ENCODE data around the gene KIT. TPM values are rescaled to one million over a fixed set of nuclear protein-coding genes. Genes with fewer than 3 reads are reported as not detected.

KIT gene
- total and polyA plus RNA-seq, 2 donors (not counting 1 experiment from before 2014, with no cell fraction given): 0.50 to 19.9 TPM

DNA sequence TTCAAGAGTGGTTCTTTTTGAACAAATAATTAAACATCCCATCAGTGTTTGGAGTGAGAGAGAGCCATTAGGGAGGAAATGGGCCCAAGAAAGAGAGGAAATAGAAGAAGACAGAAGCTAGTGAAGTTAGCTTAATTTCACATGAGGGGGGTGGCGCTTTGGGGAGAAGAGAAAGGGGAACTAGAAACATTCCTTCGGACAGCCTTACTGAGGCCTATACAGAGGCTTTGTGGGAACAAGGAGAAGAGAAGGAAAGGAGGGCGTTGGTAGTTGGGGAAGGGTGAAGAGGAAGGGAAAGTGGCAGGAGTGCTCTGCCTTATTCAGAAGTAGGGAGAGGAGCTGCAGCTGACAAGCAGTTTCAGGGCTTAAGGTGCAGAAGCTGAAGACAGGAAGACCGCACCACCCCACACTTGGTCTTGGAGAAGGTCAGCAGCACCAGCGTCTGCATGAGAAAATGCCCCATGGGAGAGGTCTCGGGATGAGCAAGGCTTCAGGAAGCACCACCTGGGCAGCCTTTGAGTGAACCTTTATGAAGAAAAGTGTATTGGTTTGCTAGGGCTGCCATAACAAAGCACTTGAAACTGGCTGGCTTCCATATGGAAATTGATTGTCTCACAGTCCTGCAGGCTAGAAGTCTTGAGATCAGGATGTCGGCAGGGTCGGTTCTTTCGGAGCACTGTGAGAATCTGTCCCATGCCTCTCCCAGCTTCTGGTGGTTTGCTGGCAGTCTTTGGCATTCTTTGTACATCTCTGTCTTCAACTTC, 85.1 kb downstream of the KIT start:
- H3K9ac ChIP-seq (ENCODE audit: insufficient read depth, low read length): no peak overlapping the region
- DNase-seq (ENCODE audit: low read depth in 2 of 2): no peak
- H3K9me3 ChIP-seq (ENCODE audit: control insufficient read depth, insufficient read depth, low read depth, low read length): no peaks in the 10 kb centered on the region
- no peak overlapping the region for H3K4me3 ChIP-seq (replicated peaks in 1 of 4; ENCODE audit: control extremely low read depth in 1 of 4, insufficient read depth in 1 of 4, low read depth in 3 of 4, low read length in 4 of 4)
- H3K4me2 ChIP-seq (ENCODE audit: extremely low read depth, insufficient read depth, low read length): no peak overlapping the region
- TF ChIP-seq, protein P1, sequence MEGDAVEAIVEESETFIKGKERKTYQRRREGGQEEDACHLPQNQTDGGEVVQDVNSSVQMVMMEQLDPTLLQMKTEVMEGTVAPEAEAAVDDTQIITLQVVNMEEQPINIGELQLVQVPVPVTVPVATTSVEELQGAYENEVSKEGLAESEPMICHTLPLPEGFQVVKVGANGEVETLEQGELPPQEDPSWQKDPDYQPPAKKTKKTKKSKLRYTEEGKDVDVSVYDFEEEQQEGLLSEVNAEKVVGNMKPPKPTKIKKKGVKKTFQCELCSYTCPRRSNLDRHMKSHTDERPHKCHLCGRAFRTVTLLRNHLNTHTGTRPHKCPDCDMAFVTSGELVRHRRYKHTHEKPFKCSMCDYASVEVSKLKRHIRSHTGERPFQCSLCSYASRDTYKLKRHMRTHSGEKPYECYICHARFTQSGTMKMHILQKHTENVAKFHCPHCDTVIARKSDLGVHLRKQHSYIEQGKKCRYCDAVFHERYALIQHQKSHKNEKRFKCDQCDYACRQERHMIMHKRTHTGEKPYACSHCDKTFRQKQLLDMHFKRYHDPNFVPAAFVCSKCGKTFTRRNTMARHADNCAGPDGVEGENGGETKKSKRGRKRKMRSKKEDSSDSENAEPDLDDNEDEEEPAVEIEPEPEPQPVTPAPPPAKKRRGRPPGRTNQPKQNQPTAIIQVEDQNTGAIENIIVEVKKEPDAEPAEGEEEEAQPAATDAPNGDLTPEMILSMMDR (conservative IDR thresholded peaks at IDR 0.05 in 1 of 2, IDR thresholded peaks at IDR 0.05 in 1 of 2; ENCODE audit: low read depth in 1 of 2, low read length in 2 of 2): no peak
- TF ChIP-seq EZH2 (IDR thresholded peaks at IDR 0.05; ENCODE audit: low read length, missing control alignments): no peak
- no peaks in the 10 kb centered on the region for H4K20me1 ChIP-seq (ENCODE audit: control insufficient read depth, extremely low read depth, insufficient read depth, low read length)
- H2AFZ ChIP-seq (ENCODE audit: low read length): no peak overlapping the region
- no peaks in the 10 kb centered on the region for H3K4me1 ChIP-seq (ENCODE audit: control insufficient read depth, extremely low read depth, insufficient read depth, low read length)
- H3K27me3 ChIP-seq (ENCODE audit: control insufficient read depth, insufficient read depth, low read length): no peaks in the 10 kb centered on the region
- H3K27ac ChIP-seq (ENCODE audit: insufficient read depth, low read length): no peak overlapping the region
- H3K36me3 ChIP-seq (ENCODE audit: control insufficient read depth, insufficient read depth, low read length): no peaks in the 10 kb centered on the region
- no peaks in the 10 kb centered on the region for H3K79me2 ChIP-seq (ENCODE audit: control insufficient read depth, insufficient read depth, low read length)

DNA sequence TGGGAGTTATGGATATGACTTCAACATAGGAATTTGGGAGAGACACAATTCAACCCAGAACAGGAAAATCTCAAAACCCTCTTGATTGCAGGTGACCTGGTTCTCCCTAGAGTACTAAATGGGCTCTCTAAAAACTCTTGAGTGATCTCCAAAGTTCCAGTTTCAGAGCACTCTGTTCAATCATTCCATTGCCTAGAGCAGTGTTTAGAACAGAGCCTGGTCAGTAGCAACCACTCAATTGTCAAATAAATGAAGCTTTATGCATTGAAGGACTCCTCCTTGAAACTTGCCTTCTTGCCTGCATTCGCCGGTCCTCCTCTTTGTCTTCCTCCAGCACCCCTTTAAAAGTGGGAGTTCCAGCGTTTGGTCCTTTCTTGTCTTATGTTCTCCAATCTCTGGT, 85.8 kb downstream of the KIT start:
- no peak for DNase-seq (ENCODE audit: low read depth in 2 of 2)
- H4K20me1 ChIP-seq (ENCODE audit: control insufficient read depth, extremely low read depth, insufficient read depth, low read length): no peaks in the 10 kb centered on the region
- H3K9ac ChIP-seq (ENCODE audit: insufficient read depth, low read length): no peak overlapping the region

DNA sequence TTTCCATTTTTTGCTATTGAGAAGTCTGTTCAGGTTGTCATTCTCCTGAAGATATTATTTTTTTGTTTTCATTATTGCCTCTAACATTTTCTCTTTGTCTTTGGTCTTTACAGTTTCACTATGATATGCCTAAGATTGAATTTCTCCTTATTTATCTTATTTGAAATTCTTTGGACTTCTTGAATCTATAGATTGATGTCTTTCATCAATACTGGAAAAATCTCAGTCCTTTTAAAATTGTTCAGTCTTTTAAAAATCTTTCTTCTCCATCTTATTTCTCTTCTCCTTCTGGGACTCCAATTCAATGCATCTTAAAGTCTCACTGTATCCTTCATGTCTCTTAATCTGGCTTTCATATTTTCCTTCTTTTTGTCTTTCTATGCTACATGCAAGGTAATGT, 86.7 kb downstream of the KIT start:
- Histone ChIP-seq H3K9ac (ENCODE audit: insufficient read depth, low read length) (no peak overlapping the region), H4K20me1 (ENCODE audit: control insufficient read depth, extremely low read depth, insufficient read depth, low read length) (no peaks in the 10 kb centered on the region), H3K9me3 (ENCODE audit: control insufficient read depth, insufficient read depth, low read depth, low read length) (no peaks in the 10 kb centered on the region), H3K4me3 (replicated peaks in 1 of 4; ENCODE audit: control extremely low read depth in 1 of 4, insufficient read depth in 1 of 4, low read depth in 3 of 4, low read length in 4 of 4) (no peak overlapping the region), H3K36me3 (ENCODE audit: control insufficient read depth, insufficient read depth, low read length) (no peaks in the 10 kb centered on the region), H3K4me1 (ENCODE audit: control insufficient read depth, extremely low read depth, insufficient read depth, low read length) (no peaks in the 10 kb centered on the region), H3K27me3 (ENCODE audit: control insufficient read depth, insufficient read depth, low read length) (no peaks in the 10 kb centered on the region), H2AFZ (ENCODE audit: low read length) (no peak overlapping the region), H3K4me2 (ENCODE audit: extremely low read depth, insufficient read depth, low read length) (no peak overlapping the region), H3K27ac (ENCODE audit: insufficient read depth, low read length) (no peak overlapping the region), H3K79me2 (ENCODE audit: control insufficient read depth, insufficient read depth, low read length) (no peaks in the 10 kb centered on the region)
- DNase-seq (ENCODE audit: low read depth in 2 of 2): no peak
- no peak for TF ChIP-seq EZH2 (IDR thresholded peaks at IDR 0.05; ENCODE audit: low read length, missing control alignments)
- TF ChIP-seq, protein P1 (conservative IDR thresholded peaks at IDR 0.05 in 1 of 2, IDR thresholded peaks at IDR 0.05 in 1 of 2; ENCODE audit: low read depth in 1 of 2, low read length in 2 of 2): no peak

More for the DNA sequence above, 85.8 kb downstream of the KIT start:
- Histone ChIP-seq H3K4me3 (replicated peaks in 1 of 4; ENCODE audit: control extremely low read depth in 1 of 4, insufficient read depth in 1 of 4, low read depth in 3 of 4, low read length in 4 of 4) (no peak overlapping the region), H3K79me2 (ENCODE audit: control insufficient read depth, insufficient read depth, low read length) (no peaks in the 10 kb centered on the region), H3K27me3 (ENCODE audit: control insufficient read depth, insufficient read depth, low read length) (no peaks in the 10 kb centered on the region), H3K36me3 (ENCODE audit: control insufficient read depth, insufficient read depth, low read length) (no peaks in the 10 kb centered on the region), H3K4me2 (ENCODE audit: extremely low read depth, insufficient read depth, low read length) (no peak overlapping the region), H3K27ac (ENCODE audit: insufficient read depth, low read length) (no peak overlapping the region), H3K9me3 (ENCODE audit: control insufficient read depth, insufficient read depth, low read depth, low read length) (no peaks in the 10 kb centered on the region), H3K4me1 (ENCODE audit: control insufficient read depth, extremely low read depth, insufficient read depth, low read length) (no peaks in the 10 kb centered on the region), H2AFZ (ENCODE audit: low read length) (no peak overlapping the region)
- TF ChIP-seq EZH2 (IDR thresholded peaks at IDR 0.05; ENCODE audit: low read length, missing control alignments): no peak
- TF ChIP-seq, protein P1 (conservative IDR thresholded peaks at IDR 0.05 in 1 of 2, IDR thresholded peaks at IDR 0.05 in 1 of 2; ENCODE audit: low read depth in 1 of 2, low read length in 2 of 2): no peak
